Choroid plexus epithelial cell (primary cell): ENCODE measurements around the gene C11orf87.
A peak's percentile ranks its signal among the peaks of the same experiment; 100 is the strongest.

Source experiments
- DNase-seq: peaks from one replicate; pipeline ENCODE4 v3.0.0-alpha.2; 2010; ENCODE audit warnings: low read depth
- H3K4me3 ChIP-seq: 2 replicates; pipeline ENCODE4 v1.5.1; 2011; ENCODE audit warnings: low read depth, mild to moderate bottlenecking, control low read depth, low read length, moderate library complexity
- TF ChIP-seq, protein P1 (sequence below): conservative IDR thresholded peaks from 2 replicates; pipeline ENCODE4 v1.5.1; 2011; ENCODE audit warnings: low read depth, mild to moderate bottlenecking, control low read depth, inconsistent platforms, low read length, moderate library complexity

The C11orf87 gene

GRCh38 chr11:109384873-109385272 lies 37.1 kb upstream of the C11orf87 start:
- TF ChIP-seq, protein P1, sequence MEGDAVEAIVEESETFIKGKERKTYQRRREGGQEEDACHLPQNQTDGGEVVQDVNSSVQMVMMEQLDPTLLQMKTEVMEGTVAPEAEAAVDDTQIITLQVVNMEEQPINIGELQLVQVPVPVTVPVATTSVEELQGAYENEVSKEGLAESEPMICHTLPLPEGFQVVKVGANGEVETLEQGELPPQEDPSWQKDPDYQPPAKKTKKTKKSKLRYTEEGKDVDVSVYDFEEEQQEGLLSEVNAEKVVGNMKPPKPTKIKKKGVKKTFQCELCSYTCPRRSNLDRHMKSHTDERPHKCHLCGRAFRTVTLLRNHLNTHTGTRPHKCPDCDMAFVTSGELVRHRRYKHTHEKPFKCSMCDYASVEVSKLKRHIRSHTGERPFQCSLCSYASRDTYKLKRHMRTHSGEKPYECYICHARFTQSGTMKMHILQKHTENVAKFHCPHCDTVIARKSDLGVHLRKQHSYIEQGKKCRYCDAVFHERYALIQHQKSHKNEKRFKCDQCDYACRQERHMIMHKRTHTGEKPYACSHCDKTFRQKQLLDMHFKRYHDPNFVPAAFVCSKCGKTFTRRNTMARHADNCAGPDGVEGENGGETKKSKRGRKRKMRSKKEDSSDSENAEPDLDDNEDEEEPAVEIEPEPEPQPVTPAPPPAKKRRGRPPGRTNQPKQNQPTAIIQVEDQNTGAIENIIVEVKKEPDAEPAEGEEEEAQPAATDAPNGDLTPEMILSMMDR: no peak
- no peak for DNase-seq

GRCh38 chr11:109388982-109389381 lies 33.0 kb upstream of the C11orf87 start:
- DNase-seq: no peak
- no peak overlapping the region for H3K4me3 ChIP-seq
- TF ChIP-seq, protein P1: no peak

More at GRCh38 chr11:109384873-109385272, 37.1 kb upstream of the C11orf87 start:
- H3K4me3 ChIP-seq: no peak overlapping the region

- no peak for DNase-seq
- TF ChIP-seq, protein P1: no peak
- no peak overlapping the region for H3K4me3 ChIP-seq
Observed at GRCh38 chr11:109390752-109391151, 31.2 kb upstream of the C11orf87 start.

- TF ChIP-seq, protein P1: no peak
- no peak overlapping the region for H3K4me3 ChIP-seq
Observed at GRCh38 chr11:109401545-109401944, 20.4 kb upstream of the C11orf87 start.

DNA sequence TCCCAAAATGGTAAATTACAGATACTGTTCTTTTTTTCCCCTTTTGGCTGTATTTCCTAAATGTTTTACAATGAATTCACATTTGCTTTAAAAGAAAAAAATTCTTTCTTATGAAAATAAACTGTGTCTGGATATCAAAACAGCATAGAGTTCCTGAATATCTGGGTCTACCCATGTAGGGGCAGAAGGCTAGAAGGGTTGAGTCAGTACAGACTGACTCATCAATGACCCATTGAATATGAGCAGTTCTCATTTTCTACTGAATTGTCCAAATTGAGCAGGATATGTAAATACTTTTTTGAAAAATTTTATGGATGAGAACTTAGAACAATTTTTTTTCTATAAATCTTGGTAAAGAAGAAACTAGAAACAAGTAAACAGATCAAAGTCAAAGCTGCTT lies 16.3 kb upstream of the C11orf87 start:
- peak; percentile 40 for DNase-seq
- TF ChIP-seq, protein P1: no peak

More at GRCh38 chr11:109401545-109401944, 20.4 kb upstream of the C11orf87 start:
- no peak for DNase-seq

GRCh38 chr11:109416601-109417000 lies 5.4 kb upstream of the C11orf87 start:
- no peak for DNase-seq
- no peak overlapping the region for H3K4me3 ChIP-seq
- TF ChIP-seq, protein P1: no peak

More for the DNA sequence above, 16.3 kb upstream of the C11orf87 start:
- no peak overlapping the region for H3K4me3 ChIP-seq

GRCh38 chr11:109422870-109423465 lies 978 bp downstream of the C11orf87 start:
- DNase-seq: peak; percentile 27
- TF ChIP-seq, protein P1: no peak
- peak overlapping the region; percentile 44 for H3K4me3 ChIP-seq
